Lung (tissue), 12 donors: ENCODE data around the gene MYL12A. TPM values are rescaled to one million over a fixed set of nuclear protein-coding genes. Genes with fewer than 3 reads are reported as not detected.

Experiments
- ATAC-seq: fragments of 200-7000 bp; cut with Tn5 transposase; one replicate; pipeline ENCODE4 v1.9.1; 2020; ENCODE audit warnings: moderate number of reproducible peaks; ENCODE audit not compliant: insufficient read depth, low FRiP score
- DNase-seq, 3 donors: peaks; one replicate each; pipeline ENCODE4 v3.0.0-alpha.2; 2013 to 2017
- H3K27ac ChIP-seq, 2 donors: one replicate each; pipeline ENCODE4 v1.5.1; 2013; ENCODE audit warnings: mild to moderate bottlenecking in 2 of 2, moderate library complexity in 2 of 2, control low read depth in 1 of 2, inconsistent platforms in 1 of 2, low read depth in 1 of 2, low read length in 1 of 2
- H3K27me3 ChIP-seq, 3 donors: one replicate each; pipeline ENCODE4 v1.5.1; 2013; ENCODE audit warnings: low read length in 2 of 3; ENCODE audit not compliant: control insufficient read depth in 3 of 3, insufficient read depth in 3 of 3
- H3K36me3 ChIP-seq, 4 donors: one replicate each; pipeline ENCODE4 v1.5.1; 2013; ENCODE audit warnings: low read length in 4 of 4, mild to moderate bottlenecking in 1 of 4, moderate library complexity in 1 of 4; ENCODE audit not compliant: control insufficient read depth in 4 of 4, insufficient read depth in 4 of 4
- H3K4me1 ChIP-seq, 5 donors: one replicate each; pipeline ENCODE4 v1.5.1; 2013; ENCODE audit warnings: low read length in 5 of 5, mild to moderate bottlenecking in 2 of 5, moderate library complexity in 1 of 5; ENCODE audit not compliant: control insufficient read depth in 5 of 5, insufficient read depth in 5 of 5
- H3K4me3 ChIP-seq: one replicate; pipeline ENCODE4 v1.5.1; 2013; ENCODE audit warnings: mild to moderate bottlenecking, control low read depth, moderate library complexity
- H3K9ac ChIP-seq, 2 donors: one replicate each; pipeline ENCODE4 v1.5.1; 2013; ENCODE audit warnings: low read length in 2 of 2, control low read depth in 1 of 2; ENCODE audit not compliant: insufficient read depth in 1 of 2
- H3K9me3 ChIP-seq, 4 donors: one replicate each; pipeline ENCODE4 v1.5.1; 2013; ENCODE audit warnings: low read length in 3 of 4, mild to moderate bottlenecking in 1 of 4, moderate library complexity in 1 of 4; ENCODE audit not compliant: control insufficient read depth in 4 of 4, insufficient read depth in 3 of 4
- CTCF ChIP-seq: IDR thresholded peaks from 2 replicates; pipeline ENCODE4 v1.5.1; 2012; ENCODE audit warnings: mild to moderate bottlenecking; ENCODE audit errors: control extremely low read depth, extremely low read depth
- WGBS, 2 donors: extraction: QIAGEN DNeasy Blood & Tissue Kit; methylation state at CpG; one replicate each; pipeline ENCODE4 v1.1.7; 2013; 5-methylcytosine and 5-hydroxymethylcytosine counted together
- polyA plus RNA-seq, 2 donors: library from polyadenylated mRNA; stranded (reverse); fragments of 200-250 nt; gene quantifications; one replicate each; pipeline ENCODE4 v1.2.1, GENCODE V29; 2013
- total RNA-seq, 2 donors: library from RNA; depleted of rRNA in 1 of 2; stranded (reverse); fragments of >200 nt in 1 of 2; gene quantifications; one replicate each; pipeline ENCODE4 v1.2.1, GENCODE V29; 2014 to 2021
- donor health status: control.
- donor health status: control.
- donor health status: Bipolar disorder and iron deficiency.
- donor health status: healthy.
- donor health status: DM: yes; HTN: yes; CAD: no.

MYL12A gene
- total and polyA plus RNA-seq, 4 donors, result 321 to 796 (median 491) TPM

- 70 to 82% methylated on average over 5 of the region's 5 CpGs for WGBS, 2 donors
These were observed 36.2 kb upstream of the MYL12A start for GRCh38 chr18:3211236-3211992.

GRCh38 chr18:3212657-3213056 is 34.9 kb upstream of the MYL12A start:
- DNase-seq, result no peak
- TF ChIP-seq CTCF, result no peak
- ATAC-seq, result no peak
- peak overlapping the region in 1 of 2 donors; percentile 48 for H3K27ac ChIP-seq
- H3K36me3 ChIP-seq, result peaks cover 0 to 4% (median 0%) of the 10 kb centered on the region in 4 donors
- H3K27me3 ChIP-seq, result no peaks in the 10 kb centered on the region
- H3K9me3 ChIP-seq, result no peaks in the 10 kb centered on the region
- H3K9ac ChIP-seq, result no peak overlapping the region
- WGBS, 2 donors, result 72 to 87% methylated on average over 4 of the region's 4 CpGs
- no peak overlapping the region for H3K4me3 ChIP-seq
- peaks cover 0 to 9% (median 0%) of the 10 kb centered on the region in 5 donors for H3K4me1 ChIP-seq

More at GRCh38 chr18:3211236-3211992, 36.2 kb upstream of the MYL12A start:
- H3K27ac ChIP-seq, result peak overlapping the region in 1 of 2 donors; percentile 69
- no peaks in the 10 kb centered on the region for H3K27me3 ChIP-seq
- peaks cover 0 to 6% (median 0%) of the 10 kb centered on the region in 4 donors for H3K36me3 ChIP-seq
- DNase-seq (peak in 1 of 3 donors; percentile 24), ATAC-seq (no peak)
- no peak for TF ChIP-seq CTCF
- H3K4me1 ChIP-seq, result peaks cover 0 to 9% (median 0%) of the 10 kb centered on the region in 5 donors
- no peaks in the 10 kb centered on the region for H3K9me3 ChIP-seq
- no peak overlapping the region for H3K4me3 ChIP-seq
- no peak overlapping the region for H3K9ac ChIP-seq

GRCh38 chr18:3213300-3214059 is 34.1 kb upstream of the MYL12A start:
- H3K27ac ChIP-seq, result peak overlapping the region in 1 of 2 donors; percentile 48
- no peaks in the 10 kb centered on the region for H3K27me3 ChIP-seq
- TF ChIP-seq CTCF, result no peak
- peaks cover 0 to 9% (median 0%) of the 10 kb centered on the region in 5 donors for H3K4me1 ChIP-seq
- ATAC-seq (no peak), DNase-seq (peak in 1 of 3 donors; percentile 44)
- no peaks in the 10 kb centered on the region for H3K9me3 ChIP-seq
- no peak overlapping the region for H3K4me3 ChIP-seq
- H3K9ac ChIP-seq, result no peak overlapping the region
- 34 to 42% methylated on average over 6 of the region's 6 CpGs for WGBS, 2 donors
- peaks cover 0 to 4% (median 0%) of the 10 kb centered on the region in 4 donors for H3K36me3 ChIP-seq
